Fibroblast of skin of left biceps (primary cell): ENCODE measurements around the gene DSCAML1.

Experiments used
- DNase-seq, 2 experiments: peaks; one replicate each; pipeline ENCODE4 v3.0.0-alpha.2; 2013; ENCODE audit warnings: low read depth in 2 of 2

DSCAML1 gene

DNA sequence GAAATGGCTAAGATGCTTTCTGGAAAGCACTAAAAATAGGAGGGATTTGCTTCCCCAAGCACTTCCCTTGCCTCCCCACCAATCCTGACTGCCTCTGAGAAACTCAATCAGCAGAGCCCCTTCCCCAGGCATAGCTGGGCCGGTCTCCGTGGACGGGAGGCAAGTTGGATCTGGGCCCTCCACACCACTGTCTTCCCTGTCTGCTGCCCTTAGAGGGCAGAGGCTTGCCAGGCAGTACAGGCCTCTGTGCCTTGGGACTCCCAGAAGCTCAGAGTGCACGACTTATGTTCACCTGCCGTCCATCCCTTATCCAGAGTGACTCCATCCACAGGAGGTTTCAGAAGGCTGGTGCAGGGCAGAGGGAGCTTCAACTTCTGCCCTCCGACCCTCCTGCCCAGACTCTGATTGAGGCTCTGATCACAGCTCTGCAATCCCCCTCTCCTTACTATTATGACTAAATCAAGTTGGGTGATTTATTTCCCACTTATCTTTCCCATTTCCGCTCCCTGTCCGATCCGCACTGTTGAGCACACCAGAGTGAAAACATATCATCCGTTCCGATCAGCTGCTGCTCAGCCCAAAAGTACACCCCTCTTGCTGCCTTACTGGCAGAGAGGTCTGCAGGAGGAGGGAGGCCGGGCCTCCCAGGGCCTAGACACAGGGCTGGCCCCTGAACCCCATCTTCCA is 71.8 kb downstream of the DSCAML1 start:
- DNase-seq = no peak

DNA sequence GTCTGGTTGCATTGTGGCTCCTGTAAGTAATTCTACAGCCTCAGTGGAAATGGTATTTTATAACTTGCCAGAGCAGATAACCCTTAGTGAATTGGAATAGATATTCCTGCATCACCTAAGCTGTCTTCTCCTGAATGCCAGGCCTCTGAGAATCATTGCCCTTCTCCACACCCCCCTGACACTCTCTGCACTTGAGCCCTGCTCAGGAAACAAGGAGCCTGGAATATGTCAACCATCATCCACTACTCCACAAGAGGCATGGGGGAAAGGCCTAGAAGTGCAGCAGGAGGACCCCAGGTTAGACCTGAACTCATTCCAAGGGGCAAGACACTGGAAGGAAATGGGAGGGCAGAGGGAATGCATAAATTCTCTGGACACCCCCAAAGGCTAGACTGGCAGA is 72.4 kb downstream of the DSCAML1 start:
- DNase-seq = no peak

DNA sequence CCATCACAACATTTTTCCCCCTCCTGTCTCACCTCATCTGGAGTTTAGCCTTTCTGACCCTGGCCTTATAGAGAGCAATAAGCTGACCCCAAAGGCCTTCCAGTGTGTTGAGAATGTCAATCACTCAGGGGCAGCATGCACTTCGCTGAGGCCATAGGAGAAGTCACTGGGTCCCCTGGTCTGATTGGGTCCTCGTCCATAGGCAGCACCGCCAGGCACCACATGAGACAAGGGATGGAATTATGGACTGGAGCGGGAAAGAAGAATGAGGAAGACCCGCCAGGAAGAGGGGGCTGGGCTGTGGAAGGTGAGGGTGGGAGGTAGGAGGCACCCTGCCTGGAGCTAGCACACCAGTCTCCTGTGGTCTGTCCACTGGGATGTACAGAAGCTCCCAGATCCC is 72.9 kb downstream of the DSCAML1 start:
- DNase-seq = no peak

DNA sequence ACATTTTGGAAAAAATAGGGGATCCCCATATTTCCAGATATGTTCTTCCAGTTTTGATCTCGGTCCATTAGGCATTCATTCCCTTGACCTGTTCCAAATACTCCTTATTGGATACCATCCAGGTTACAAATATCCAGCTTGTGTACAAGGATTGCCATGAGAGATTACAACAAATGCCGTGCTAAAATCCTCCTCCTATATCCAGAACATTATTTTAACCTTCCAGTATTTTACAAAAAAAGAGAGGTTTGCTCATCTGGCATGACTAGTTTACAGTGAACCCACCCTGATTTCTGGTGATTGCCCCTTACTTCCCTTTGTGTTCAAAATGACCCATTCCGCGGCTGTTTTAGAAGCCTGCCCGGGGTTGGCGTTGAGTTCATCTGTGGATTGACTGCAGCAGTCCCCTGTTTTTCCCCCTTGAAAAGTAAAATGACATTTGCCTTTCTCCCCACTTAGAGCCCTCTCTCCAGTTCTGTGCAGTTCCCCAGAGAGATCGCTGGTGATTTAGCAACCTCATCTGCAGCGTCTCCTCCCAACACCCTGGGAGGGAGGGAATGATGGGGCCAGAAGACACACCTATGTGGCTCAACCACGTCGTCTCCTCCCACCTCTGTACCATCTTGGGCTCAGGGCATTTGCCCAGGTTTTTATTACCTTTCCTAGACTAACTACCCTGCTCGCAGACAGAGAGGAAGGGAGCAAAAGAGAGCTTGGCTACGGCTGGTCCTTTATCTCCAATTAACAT is 73.6 kb downstream of the DSCAML1 start:
- no peak for DNase-seq

DNA sequence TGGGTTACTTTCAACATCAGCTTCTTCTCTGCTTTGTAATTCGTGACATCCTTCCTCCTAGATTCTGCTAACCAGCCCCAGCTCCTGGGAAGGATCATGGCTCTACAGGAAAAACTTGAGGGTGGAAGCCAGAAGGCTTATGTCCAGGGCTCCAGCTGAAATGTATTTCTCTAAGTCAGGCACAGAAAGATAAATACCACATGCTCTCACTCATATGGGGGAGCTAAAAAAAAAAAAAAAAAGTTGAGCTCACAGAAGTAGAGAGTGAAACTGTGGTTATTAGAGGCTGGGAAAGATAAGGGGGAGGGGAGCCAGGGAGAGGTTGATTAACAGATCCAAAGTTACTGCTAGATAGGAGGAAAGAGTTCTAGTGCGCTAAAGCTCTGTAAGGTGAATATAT is 74.9 kb downstream of the DSCAML1 start:
- DNase-seq = no peak

DNA sequence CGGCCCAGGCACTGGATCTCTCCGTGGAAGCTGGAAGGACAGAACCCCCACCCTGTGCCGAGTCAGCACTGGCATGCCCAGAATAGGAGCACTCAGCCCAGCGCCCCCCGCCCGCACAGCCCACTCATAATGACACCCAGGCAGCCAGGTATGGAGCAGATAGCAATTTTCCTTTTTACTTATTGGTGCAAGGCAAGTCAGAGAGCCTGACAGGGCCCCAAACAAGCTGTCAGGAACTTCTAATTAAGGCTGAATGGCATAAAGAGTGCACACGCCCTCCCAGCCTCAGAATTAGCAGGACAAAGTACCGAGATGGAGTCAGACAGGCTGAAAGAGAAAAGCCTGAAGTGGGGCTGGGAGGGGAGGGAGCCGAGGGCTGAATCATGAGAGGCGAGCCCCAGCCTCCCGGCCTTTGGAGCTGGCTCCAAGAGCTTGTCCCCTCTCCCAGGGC is 76.9 kb downstream of the DSCAML1 start:
- DNase-seq = no peak

DNA sequence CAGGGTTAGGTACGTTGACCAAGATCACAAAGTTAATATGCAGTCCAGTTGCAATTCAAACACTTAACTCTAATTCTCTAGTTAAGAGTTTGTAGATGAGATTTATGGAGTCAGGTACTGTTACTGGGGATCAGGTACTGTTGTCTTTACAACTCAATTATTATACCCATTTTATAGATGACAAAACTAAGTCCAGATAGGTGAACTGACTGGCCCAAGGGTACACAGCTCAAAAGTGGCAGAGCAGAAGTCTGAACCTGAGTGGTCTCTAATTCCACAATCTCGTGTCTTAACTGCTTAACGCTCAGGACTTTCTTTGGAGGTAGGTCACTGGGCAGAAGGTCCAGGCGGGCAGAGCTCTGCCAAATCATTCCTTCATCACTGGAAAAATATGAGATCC is 77.5 kb downstream of the DSCAML1 start:
- no peak for DNase-seq

DNA sequence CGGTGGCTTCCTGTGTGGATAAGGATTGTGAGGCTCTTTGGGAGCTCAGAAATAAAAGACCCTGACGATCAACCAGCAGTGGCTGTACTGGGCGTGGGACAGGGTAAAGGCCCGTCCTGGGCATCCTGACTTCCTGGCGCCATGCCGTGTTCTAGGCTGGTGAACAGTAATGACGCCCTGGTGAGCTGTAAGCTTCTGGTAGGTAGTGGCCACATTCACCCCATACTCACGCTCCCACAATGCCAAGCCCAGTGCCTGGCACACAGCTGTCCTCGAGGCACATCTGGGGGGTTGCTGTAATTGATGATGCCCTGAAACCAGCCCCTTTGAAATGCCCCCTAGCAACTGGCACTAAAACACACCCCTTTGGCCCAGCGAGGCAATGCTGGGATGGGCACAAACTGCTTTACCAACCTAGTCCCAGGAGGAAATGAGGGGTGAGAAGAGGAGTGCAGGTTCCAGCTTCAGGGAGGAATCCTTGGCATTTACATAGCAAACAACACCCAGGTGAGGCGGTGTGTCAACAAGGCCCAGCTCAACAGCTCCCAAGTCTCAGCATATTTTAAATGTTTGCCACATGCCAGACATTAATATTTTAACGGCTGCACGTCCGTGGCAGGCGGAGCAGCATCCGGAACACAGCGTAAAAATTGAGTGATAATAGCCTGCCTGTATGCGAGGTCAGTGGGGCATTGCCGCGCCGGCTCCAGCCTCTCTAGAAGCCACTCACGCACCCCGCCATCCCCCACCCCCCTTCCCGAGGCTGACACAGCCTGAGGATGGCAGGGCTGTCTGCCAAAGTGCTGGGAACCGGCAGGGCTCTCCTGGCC is 79.3 kb downstream of the DSCAML1 start:
- no peak for DNase-seq

DNA sequence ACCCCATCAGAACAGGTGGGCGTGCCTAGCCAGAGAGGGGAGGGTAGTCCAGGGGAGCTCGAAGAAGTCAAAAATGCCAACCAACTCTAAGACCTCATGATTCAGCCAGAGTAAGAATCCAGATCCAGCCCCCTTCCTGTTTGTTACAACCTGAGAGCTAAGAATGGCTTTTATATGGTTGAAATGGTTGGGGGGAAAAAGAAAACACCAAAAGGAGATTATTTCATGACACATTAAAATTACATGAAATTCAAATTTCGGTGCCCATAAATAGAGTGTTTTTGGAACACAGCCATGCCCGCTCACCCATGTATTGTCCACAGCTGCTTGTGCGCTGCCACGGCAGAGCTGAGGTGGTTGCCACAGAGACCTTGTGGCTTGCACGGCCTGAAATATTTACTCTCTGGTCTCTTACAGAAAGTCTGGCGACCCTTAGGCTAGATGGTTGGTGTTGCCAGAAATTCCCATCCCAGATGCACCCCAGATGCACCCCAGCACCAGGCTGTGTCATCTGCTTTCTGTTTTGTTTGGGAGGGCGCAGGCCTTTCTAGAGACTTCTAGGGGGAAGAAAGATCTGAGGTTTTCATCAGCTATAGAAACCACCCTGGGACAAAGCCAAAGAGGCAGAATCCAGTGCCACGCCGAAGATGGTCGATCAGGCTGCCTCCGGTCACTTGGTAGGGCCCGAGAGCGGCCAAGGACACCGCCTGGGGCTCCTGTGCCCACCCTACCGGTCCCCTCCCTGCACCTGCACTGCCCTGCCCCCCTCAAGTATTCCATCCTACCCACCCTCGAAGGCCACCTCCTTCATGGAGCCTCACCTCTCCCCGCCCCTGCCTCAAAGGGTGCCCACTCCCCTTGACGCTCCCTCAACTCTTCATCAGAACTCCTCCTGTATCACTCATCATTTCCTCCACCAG is 80.2 kb downstream of the DSCAML1 start:
- DNase-seq = no peak

DNA sequence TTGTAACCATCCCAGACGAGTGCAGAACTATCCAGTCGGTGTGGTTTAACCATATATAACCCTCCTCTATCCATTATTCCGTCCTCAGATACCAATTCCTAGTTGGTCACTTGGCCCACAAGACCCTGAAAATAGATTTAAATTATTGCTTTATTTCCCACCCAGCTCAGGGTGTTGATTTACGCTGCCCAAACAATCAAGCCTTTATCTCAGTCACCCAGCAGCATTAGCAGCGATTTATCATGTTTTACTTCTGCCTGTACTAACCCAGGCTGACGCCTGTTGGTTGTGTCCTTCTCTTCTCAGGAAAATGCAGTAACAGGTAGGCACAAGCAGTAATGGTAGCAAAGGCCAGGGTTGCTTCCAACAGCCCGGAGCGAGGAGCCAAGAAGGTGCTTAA is 81.2 kb downstream of the DSCAML1 start:
- no peak for DNase-seq

DNA sequence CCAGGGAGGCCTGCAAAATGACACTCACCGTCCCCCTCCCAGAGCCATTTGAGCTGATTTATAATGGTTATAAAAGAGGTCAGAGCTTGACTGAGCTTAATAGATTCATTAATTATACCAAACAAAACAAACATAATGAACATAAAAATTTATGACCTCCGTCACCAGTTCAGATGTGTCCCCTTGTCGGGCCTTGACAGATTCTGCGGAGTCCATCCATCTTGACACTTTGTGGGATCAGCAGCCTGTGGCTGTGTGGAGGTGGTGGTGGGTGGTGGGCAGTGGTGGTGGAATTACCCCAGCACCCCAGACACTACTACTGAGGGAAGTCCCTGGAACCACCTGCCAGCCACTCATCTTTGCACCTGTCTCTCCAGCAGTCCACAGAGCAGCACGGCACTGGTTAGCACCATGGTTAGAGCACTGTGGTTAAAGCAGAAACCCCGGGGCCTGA is 83.5 kb downstream of the DSCAML1 start:
- no peak for DNase-seq

DNA sequence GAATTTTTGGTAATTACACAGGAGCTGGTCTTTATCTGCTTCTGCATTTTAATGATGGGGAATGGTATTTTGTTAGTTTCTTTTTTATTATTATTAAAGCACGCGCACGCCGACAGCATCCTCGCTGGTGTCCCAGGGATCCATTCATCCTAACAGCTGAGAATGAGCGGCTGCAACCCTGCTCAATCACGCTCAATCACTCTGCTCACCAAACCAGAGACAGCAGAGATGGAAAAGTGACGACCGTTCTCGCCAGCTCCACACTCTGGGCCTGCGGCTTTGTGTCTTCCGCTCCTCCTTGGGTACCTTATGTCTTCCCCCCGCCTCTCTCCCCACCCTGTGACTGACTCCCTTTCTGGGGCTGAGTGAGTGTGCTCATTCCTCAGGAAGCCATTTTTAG is 84.5 kb downstream of the DSCAML1 start:
- DNase-seq = no peak

DNA sequence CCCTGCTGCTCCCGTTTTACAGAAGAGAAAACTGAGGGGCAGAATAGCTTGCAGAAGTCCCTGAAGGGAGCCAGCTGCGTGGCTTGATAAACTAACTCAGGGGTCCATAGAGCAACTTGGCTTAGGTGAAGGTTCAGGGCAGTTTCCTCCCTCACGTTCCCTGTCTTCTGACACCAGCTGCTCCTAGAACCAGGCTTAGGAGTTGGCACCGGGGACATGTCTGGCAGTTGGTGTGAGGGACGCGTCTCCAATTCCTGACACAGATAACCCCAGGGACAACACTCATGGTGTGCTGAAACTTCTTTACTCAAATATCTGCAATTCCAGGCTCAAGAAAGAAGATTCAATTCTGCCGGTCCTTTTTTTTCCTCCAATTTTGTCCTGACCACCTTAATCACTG is 85.7 kb downstream of the DSCAML1 start:
- no peak for DNase-seq

DNA sequence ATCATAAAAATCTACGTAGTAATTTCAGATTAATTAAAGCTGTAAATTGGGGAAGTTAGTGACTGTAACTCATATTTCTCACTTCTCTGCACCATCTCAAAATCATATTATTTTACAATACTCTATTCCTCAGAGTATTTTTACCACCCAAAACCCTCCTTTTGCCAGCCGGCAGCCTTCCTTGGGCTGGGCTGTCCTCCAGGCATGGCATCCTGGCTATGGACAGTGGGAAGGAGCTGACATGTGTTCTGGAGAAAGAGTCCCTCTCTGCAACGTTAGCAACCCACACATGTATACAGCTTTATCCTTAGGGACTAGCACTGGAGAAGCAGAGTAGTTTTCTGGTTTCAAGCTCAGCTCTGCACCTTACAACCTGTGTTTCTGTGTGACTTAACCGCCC is 86.8 kb downstream of the DSCAML1 start:
- no peak for DNase-seq

DNA sequence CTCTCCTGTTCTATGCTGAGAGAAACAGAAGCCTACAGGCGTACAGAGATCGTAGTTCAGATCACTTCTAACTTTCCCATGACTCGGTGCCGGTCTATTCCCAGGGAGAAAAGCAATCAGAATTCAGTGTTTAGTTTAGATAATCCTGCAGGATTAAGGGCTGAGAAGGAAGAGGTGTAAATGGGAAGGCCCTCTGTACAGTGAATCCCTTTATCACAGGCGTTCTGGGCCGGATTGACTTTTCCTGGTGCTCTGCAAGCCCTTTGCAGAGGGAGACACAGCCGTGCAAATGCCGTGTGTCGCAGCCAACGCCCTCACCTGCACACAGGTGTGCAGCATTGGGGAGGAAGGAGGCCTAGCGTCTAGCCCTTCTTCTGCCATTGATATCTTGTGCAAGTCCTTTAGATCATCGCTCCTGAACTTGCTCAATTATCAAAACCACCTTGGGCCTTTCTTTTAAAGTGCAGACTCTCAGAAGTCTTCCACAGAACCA is 90.6 kb downstream of the DSCAML1 start:
- DNase-seq = no peak

DNA sequence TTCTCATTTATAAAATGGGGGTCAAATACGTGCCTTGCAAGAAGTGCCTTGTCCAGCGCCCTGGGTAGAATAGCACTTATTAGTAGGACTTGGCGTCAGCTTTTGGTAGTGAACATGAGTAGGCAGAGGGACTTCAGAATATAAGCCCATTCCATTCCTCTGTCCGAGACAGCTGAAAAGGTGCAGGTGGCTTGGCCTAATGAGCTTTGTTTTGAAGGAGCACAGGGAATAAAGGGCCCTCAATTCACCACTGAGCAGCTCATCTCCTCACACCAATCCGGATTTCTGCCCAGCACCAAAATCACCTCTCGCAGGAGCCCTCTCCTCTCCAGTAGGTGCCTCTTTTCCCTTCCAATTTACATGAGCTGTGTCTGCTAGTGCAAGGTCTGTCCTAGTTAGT is 91.2 kb downstream of the DSCAML1 start:
- no peak for DNase-seq

DNA sequence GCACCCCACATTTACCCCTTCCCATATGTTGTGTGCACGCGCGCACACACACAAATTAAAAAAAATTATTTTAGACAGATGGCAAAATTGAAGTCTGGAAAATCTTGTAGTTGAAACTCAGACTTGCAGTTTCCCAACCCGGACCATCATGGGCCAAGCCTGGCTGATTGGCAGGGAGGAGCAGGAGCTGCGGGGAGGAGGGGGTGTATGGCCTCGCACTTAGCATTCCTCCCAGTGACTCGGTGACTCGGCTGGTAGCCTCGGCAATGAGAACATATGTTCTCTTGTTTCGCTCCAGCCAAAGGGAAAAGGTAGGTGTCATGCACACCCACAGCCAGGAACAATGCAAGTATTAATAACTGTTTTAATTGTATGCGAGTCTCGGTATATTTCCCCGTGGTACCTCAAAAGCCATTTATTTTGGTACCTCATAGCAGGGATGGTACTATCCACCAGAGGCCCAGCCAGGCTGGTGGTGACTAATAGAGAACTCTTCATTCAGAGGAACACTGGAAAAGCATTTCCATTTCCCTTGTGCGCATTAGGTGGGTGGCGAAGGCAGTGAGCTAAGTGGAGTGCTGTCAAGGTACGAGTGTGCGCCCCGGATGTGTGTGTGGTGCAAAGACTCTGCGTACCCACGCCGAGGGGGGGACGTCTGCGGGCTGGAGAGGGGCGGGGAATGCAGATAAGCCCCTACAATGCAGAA is 92.5 kb downstream of the DSCAML1 start:
- no peak for DNase-seq

DNA sequence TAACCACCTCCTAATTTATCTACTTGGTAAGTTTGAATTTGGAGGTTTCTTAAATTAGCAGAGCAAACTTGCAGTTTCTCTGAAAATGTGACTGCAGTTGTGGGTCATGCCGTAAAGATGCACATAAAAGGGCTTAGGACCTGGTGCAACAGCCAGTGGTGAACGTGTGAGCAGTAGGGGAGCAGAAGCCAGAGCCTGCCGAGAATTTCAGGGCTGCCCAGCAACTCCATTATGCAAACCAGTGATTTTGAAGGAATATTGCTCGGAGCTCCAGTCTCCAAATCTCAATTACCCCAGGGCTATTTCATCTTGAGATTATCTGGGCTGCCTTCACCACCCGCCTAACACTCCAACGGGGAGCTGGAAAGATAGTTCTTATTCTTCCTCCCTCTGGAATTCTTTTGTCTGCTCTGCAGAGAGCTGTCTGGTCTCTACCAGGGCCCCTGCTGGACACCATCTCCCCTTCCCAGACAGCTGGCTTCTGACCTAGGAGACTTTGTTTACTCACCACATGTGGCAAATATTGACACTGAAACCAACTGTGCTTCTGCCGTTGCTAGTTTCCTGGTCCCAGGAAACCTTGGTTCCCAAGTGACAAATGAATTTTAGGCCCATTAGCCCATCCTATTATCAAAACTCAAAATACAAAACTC is 93.9 kb downstream of the DSCAML1 start:
- DNase-seq = no peak

DNA sequence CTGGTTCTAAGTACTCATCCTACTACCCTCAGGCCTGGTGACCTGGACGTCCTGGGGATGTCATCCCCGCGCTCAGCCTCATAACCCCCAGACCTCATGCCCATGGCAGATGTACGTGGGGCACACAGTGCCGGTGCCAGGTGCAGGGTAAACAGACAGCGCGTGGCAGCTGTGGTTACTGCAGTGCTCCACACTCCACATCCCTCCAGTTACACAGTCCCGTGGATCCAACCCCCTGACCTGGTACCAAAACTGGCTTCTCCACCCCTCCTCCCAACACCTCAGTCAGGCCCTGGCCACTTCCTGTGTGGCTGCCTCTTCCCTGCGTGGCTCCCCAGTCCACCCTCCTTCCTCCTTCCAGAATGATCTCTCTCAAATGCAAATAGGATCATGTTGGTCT is 95.2 kb downstream of the DSCAML1 start:
- no peak for DNase-seq

DNA sequence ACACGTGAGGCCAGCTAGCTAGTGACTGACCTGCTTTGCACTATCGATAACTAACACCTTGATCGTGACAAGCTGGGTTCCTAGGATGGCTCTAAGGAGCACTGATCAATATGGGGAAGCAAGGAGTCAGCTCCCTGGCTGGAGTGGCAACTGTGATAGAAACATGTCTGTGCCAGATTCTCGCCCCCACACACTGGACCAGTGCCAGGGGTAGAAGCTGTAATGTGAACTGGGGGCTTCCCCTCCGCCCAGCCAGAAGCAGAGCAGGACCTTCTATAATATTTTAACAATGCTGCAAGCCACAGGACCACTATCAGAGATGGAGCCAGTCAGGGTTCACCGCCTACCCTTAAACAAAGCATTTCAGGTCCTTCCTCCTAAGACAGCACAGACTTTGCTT is 96.5 kb downstream of the DSCAML1 start:
- DNase-seq = no peak
